K562 (cell line): ENCODE data around the gene EMC9. TPM values are rescaled to one million over a fixed set of nuclear protein-coding genes. Genes with fewer than 3 reads are reported as not detected.

Experiments
- ATAC-seq: fragments of 200-7000 bp; cut with Tn5 transposase; 3 replicates; pipeline ENCODE4 v1.9.1; 2020; ENCODE audit warnings: moderate library complexity
- BruUV-seq: library from RNA; stranded (reverse); fragments of 400-500 nt; replicated peaks from 2 replicates; lab custom pipeline; 2021; lab: Mats Ljungman, UMichigan
- CTCF ChIA-PET: fragments of 300-600 bp; formaldehyde crosslinking; extraction: SDS; loops from one replicate; lab custom pipeline; 2021; ENCODE audit warnings: low intra/inter-chr PET ratio; lab: Yijun Ruan, JAX
- POLR2A ChIA-PET: fragments of 300-600, 350-650 bp; sonication (Branson Sonifier 250); formaldehyde crosslinking; extraction: SDS; loops from one replicate; lab custom pipeline; 2021; ENCODE audit warnings: antibody characterized with exemption, inconsistent platforms; lab: Yijun Ruan, JAX
- DNase-seq, 4 experiments: peaks; one replicate each; pipeline versions ENCODE4 v3.0.0 to v3.0.0-alpha.2; 2011 to 2018; ENCODE audit warnings: low spot score in 3 of 4, mixed read lengths in 3 of 4; ENCODE audit errors: extremely low read depth in 1 of 4
- FAIRE-seq: peaks from 2 replicates; lab custom pipeline; 2011; peaks lifted over from hg19 to GRCh38; lab: Jason Lieb, UNC
- H2AFZ ChIP-seq: 2 replicates; pipeline ENCODE4 v1.6.0; 2011; ENCODE audit warnings: low read depth, low read length, control low read depth, inconsistent platforms
- H3K27ac ChIP-seq: fragments of 200-600 bp; 3 replicates; pipeline ENCODE4 v1.8.0; 2011; ENCODE audit warnings: low read depth, mild to moderate bottlenecking, control low read depth, inconsistent platforms, low read length, moderate library complexity, mixed read lengths; ENCODE audit errors: extremely low read depth
- H3K27me3 ChIP-seq, 2 experiments: fragments of 300-600 bp in 1 of 2; 2 replicates in 1 of 2; 3 replicates in 1 of 2; pipeline versions ENCODE4 v1.6.0 to v1.8.0; 2011; ENCODE audit warnings: inconsistent platforms in 2 of 2, low read length in 2 of 2, mild to moderate bottlenecking in 1 of 2, mixed read lengths in 1 of 2, moderate library complexity in 1 of 2; ENCODE audit not compliant: control insufficient read depth in 2 of 2, insufficient read depth in 2 of 2
- H3K36me3 ChIP-seq: fragments of 300-600 bp; 3 replicates; pipeline ENCODE4 v1.8.0; 2011; ENCODE audit warnings: mild to moderate bottlenecking, low read length, inconsistent platforms; ENCODE audit not compliant: control insufficient read depth, insufficient read depth
- H3K4me1 ChIP-seq, 2 experiments: fragments of 200-600 bp in 1 of 2; replicated peaks in 1 of 2; 2 replicates in 1 of 2; 3 replicates in 1 of 2; pipeline versions ENCODE4 v1.5.1 to v1.8.0; 2011; ENCODE audit warnings: inconsistent platforms in 2 of 2, low read length in 2 of 2, mild to moderate bottlenecking in 1 of 2, mixed read lengths in 1 of 2, moderate library complexity in 1 of 2; ENCODE audit not compliant: control insufficient read depth in 2 of 2, insufficient read depth in 2 of 2
- H3K4me2 ChIP-seq: 2 replicates; pipeline ENCODE4 v1.6.1; 2011; ENCODE audit warnings: low read length, control low read depth, inconsistent platforms, mixed read lengths; ENCODE audit not compliant: insufficient read depth
- H3K4me3 ChIP-seq: fragments of 200-600 bp; sonication (generic), shearing (Covaris generic); 2 replicates; pipeline ENCODE4 v1.5.1; 2016; ENCODE audit warnings: control low read depth, inconsistent platforms
- H3K79me2 ChIP-seq: fragments of 200-600 bp; 3 replicates; pipeline ENCODE4 v1.8.0; 2011; ENCODE audit warnings: low read length, inconsistent platforms; ENCODE audit not compliant: control insufficient read depth, insufficient read depth
- H3K9ac ChIP-seq, 2 experiments: 2 replicates each; pipeline versions ENCODE4 v1.6.0 to v1.6.1; 2011; ENCODE audit warnings: low read depth in 2 of 2, low read length in 2 of 2, control low read depth in 1 of 2, inconsistent platforms in 1 of 2, mild to moderate bottlenecking in 1 of 2, mixed read lengths in 1 of 2; ENCODE audit not compliant: insufficient read depth in 1 of 2
- H3K9me1 ChIP-seq: one replicate; pipeline ENCODE4 v1.6.0; 2011; ENCODE audit warnings: inconsistent platforms, mild to moderate bottlenecking, low read length, moderate library complexity; ENCODE audit not compliant: control insufficient read depth, insufficient read depth
- H3K9me3 ChIP-seq: replicated peaks from 2 replicates; pipeline ENCODE4 v1.5.1; 2011; ENCODE audit warnings: low read depth, low read length, inconsistent platforms; ENCODE audit not compliant: control insufficient read depth, insufficient read depth
- H4K20me1 ChIP-seq: replicated peaks from 2 replicates; pipeline ENCODE4 v1.6.1; 2011; ENCODE audit warnings: low read length, inconsistent platforms, mixed read lengths; ENCODE audit not compliant: control insufficient read depth, insufficient read depth
- BCL6 ChIP-seq: fragments of 250-450 bp; sonication (Bioruptor Pico); IDR thresholded peaks from 2 replicates; pipeline ENCODE4 v1.4.0; 2020
- BHLHE40 ChIP-seq: IDR thresholded peaks from 2 replicates; pipeline ENCODE4 v1.6.1; 2011; ENCODE audit warnings: low read length, improper control_type of control experiment
- CCAR2 ChIP-seq: fragments of 200-400 bp; formaldehyde crosslinking; IDR thresholded peaks from 2 replicates; pipeline ENCODE4 v1.6.1; 2017; ENCODE audit warnings: mild to moderate bottlenecking, low read depth, low read length
- CHD4 ChIP-seq: fragments of 200-600 bp; sonication (generic); IDR thresholded peaks from 3 replicates; pipeline ENCODE4 v1.6.1; 2012; ENCODE audit warnings: low read depth, mild to moderate bottlenecking, mixed read lengths, low read length, inconsistent platforms; ENCODE audit not compliant: insufficient read depth, insufficient replicate concordance, poor library complexity, severe bottlenecking
- DACH1 ChIP-seq: fragments of 450-650 bp; IDR thresholded peaks from 2 replicates; pipeline ENCODE4 v1.6.1; 2018; ENCODE audit not compliant: partially characterized antibody
- ETV6 ChIP-seq, 3 experiments: fragments of 150-350 bp in 1 of 3; sonication (generic) in 1 of 3; formaldehyde crosslinking in 1 of 3; IDR thresholded peaks; 2 replicates each; pipeline versions ENCODE4 v1.6.1 to v1.8.0; 2014 to 2022; ENCODE audit warnings: borderline replicate concordance in 2 of 3, low read depth in 2 of 3, antibody characterized with exemption in 1 of 3, low read length in 1 of 3, mild to moderate bottlenecking in 1 of 3, missing genetic modification reagents in 1 of 3
- FOXA1 ChIP-seq: fragments of 450-650 bp; IDR thresholded peaks from 2 replicates; pipeline ENCODE4 v1.6.1; 2016; ENCODE audit warnings: mild to moderate bottlenecking, borderline replicate concordance
- FOXJ2 ChIP-seq: fragments of 200-800 bp; sonication (Bioruptor generic); IDR thresholded peaks from 2 replicates; pipeline ENCODE4 v1.6.1; 2016; ENCODE audit warnings: missing genetic modification characterization, missing compliant biosample characterization
- FOXM1 ChIP-seq, 2 experiments: fragments of 450-650 bp in 1 of 2; sonication (generic) in 1 of 2; formaldehyde crosslinking in 1 of 2; IDR thresholded peaks; 2 replicates each; pipeline versions ENCODE4 v1.6.1 to v1.9.0; 2017 to 2022; ENCODE audit warnings: low read depth in 2 of 2, mild to moderate bottlenecking in 2 of 2, missing genetic modification reagents in 1 of 2, moderate library complexity in 1 of 2
- IFI16 ChIP-seq: fragments of 250-450 bp; sonication (Bioruptor Pico); IDR thresholded peaks from 2 replicates; pipeline ENCODE4 v2.1.2; 2022; ENCODE audit warnings: mild to moderate bottlenecking, inconsistent platforms
- KHSRP ChIP-seq: fragments of 450-650 bp; IDR thresholded peaks from 2 replicates; pipeline ENCODE4 v1.6.1; 2017
- PML ChIP-seq: IDR thresholded peaks from 2 replicates; pipeline ENCODE4 v1.6.1; 2012; ENCODE audit warnings: low read length, inconsistent platforms
- SMARCA4 ChIP-seq: fragments of 450-650 bp; IDR thresholded peaks from 2 replicates; pipeline ENCODE4 v1.6.1; 2016
- TBL1XR1 ChIP-seq, 2 experiments: IDR thresholded peaks; 2 replicates each; pipeline ENCODE4 v1.6.1; 2012; ENCODE audit warnings: improper control_type of control experiment in 2 of 2, low read length in 2 of 2, mild to moderate bottlenecking in 1 of 2
- TRIM25 ChIP-seq: fragments of 450-650 bp; IDR thresholded peaks from 2 replicates; pipeline ENCODE4 v1.7.0; 2016; ENCODE audit warnings: borderline replicate concordance
- XRCC5 ChIP-seq: fragments of 200-400 bp; formaldehyde crosslinking; IDR thresholded peaks from 2 replicates; pipeline ENCODE4 v1.6.1; 2017; ENCODE audit warnings: low read depth, mild to moderate bottlenecking, low read length
- ZKSCAN1 ChIP-seq: fragments of 150-350 bp; IDR thresholded peaks from 2 replicates; pipeline ENCODE4 v1.6.1; 2016; ENCODE audit warnings: low read depth, low read length
- ZNF644 ChIP-seq: fragments of 200-800 bp; sonication (Bioruptor generic); IDR thresholded peaks from 2 replicates; pipeline ENCODE4 v1.6.1; 2016; ENCODE audit warnings: low read depth, missing genetic modification characterization, missing compliant biosample characterization
- ZNF785 ChIP-seq: fragments of 250-450 bp; sonication (Bioruptor Pico); IDR thresholded peaks from 2 replicates; pipeline ENCODE4 v1.4.0; 2020; ENCODE audit warnings: mild to moderate bottlenecking
- WGBS: fragments of 100-300 bp; shearing (Covaris generic); methylation state at CpG from one replicate; pipeline ENCODE4 v1.1.6; 2016; ENCODE audit warnings: low coverage, mixed read lengths; ENCODE audit not compliant: insufficient coverage; ENCODE audit errors: missing lambda C conversion rate; 5-methylcytosine and 5-hydroxymethylcytosine counted together
- in situ Hi-C: fragments of 300-500 bp; cut with MboI; formaldehyde crosslinking; loops from 4 replicates; pipeline ENCODE4 v1.15.0; 2018; ENCODE audit warnings: inconsistent platforms, mixed read lengths
- intact Hi-C: fragments of 100-400 bp; cut with micrococcal nuclease; formaldehyde crosslinking; loops from 2 replicates; pipeline ENCODE4 v1.14.2; 2022
- polyA plus RNA-seq, 8 experiments: library from polyadenylated mRNA; depleted of rRNA in 4 of 8; stranded (reverse) in 5 of 8; unstranded in 3 of 8; fragments of >200 nt; fragmentation: Nextera tagmentation in 2 of 8; fragmentation: Illumina TruSeq in 1 of 8; extraction: Ambion mirVana in 2 of 8; extraction: Trizol in 1 of 8; gene quantifications; 2 replicates each; pipeline versions ENCODE4 v1.2.1 to v1.2.3, GENCODE V29; 2011 to 2014; ENCODE audit warnings: inconsistent platforms in 1 of 8, missing spikeins in 1 of 8
- total RNA-seq, 7 experiments: library from RNA; depleted of rRNA in 6 of 7; stranded (reverse); fragments of >200 nt in 6 of 7; fragmentation: Illumina TruSeq in 2 of 7; extraction: Trizol in 2 of 7; gene quantifications; 2 replicates each; pipeline versions ENCODE4 v1.2.1 to v1.2.3, GENCODE V29; 2011 to 2021; ENCODE audit warnings: low replicate concordance in 1 of 7

The EMC9 gene
- total and polyA plus RNA-seq, 9 of the 15 experiments (the other 6 are each of a cell fraction or from before 2014, with no cell fraction given) = 3.1 to 13.2 (median 7.8) TPM

DNA sequence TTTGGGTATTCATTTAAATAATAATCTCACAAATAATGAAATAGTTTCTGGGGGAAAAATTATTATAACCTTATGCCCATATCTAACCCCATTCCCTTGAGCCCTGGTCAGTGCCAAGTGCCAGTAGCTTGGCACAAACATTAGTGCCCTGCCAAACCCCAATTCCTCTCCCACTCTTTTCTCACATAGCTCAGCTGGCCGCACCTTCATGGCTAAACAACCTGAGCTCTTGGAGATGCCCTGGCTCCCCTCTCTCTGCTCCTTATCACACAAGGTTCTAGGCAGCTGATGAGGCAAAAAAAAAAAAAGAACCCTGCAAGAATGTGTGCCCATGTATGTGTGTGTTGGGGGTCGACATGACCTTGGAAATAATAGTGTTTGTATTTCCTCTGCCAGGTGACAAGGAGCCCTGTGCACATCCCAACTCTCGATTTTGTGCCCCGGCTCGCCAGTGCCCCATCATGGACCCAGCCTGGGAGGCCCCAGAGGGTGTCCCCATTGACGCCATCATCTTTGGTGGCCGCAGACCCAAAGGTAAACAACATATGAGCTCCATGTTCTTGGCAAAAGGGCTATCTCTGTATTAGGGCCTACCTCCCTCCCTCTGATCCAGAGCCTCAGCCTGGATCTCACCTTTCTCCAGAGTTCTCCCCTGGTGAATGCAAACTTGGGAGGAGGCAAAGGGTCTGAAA is 38.9 kb downstream of the EMC9 start:
- DNase-seq (no peak), ATAC-seq (no peak), FAIRE-seq (no peak)
- no peaks in the 10 kb centered on the region for H4K20me1 ChIP-seq
- no peak overlapping the region for H3K27ac ChIP-seq
- H3K4me3 ChIP-seq = no peak overlapping the region
- no peak overlapping the region for H3K4me2 ChIP-seq
- no peaks in the 10 kb centered on the region for H3K27me3 ChIP-seq
- no peaks in the 10 kb centered on the region; the same call in 1 of the 2 replicates for H3K9me3 ChIP-seq
- H3K9me1 ChIP-seq = no peaks in the 10 kb centered on the region
- H3K9ac ChIP-seq = no peak overlapping the region
- 90% methylated on average over 6 of the region's 7 CpGs for WGBS
- BruUV-seq = no TSS peak
- TF ChIP-seq IFI16 (CRISPR knock-in tag) (no peak), DACH1 (no peak), SMARCA4 (no peak), FOXA1 (no peak), TBL1XR1 (IDR thresholded peaks at IDR 0.05; ENCODE audit: low read length in 2 of 2) (no peak), KHSRP (no peak), CHD4 (no peak), BHLHE40 (no peak), ETV6 (IDR thresholded peaks at IDR 0.05; ENCODE audit: borderline replicate concordance in 1 of 2, low read depth in 2 of 2, low read length in 1 of 2) (no peak), ETV6 (CRISPR knock-in tag; IDR thresholded peaks at IDR 0.05; ENCODE audit: borderline replicate concordance) (no peak), TRIM25 (no peak), FOXM1 (IDR thresholded peaks at IDR 0.05; ENCODE audit: low read depth) (no peak), FOXM1 (CRISPR knock-in tag; IDR thresholded peaks at IDR 0.05; ENCODE audit: low read depth) (no peak), BCL6 (no peak), ZNF644 (tag) (no peak), ZKSCAN1 (no peak), FOXJ2 (no peak), XRCC5 (no peak), CCAR2 (no peak), ZNF785 (CRISPR knock-in tag) (no peak), PML (no peak)
- in situ Hi-C loops (no loop called here), intact Hi-C loops (no loop called here)
- H3K4me1 ChIP-seq = no peaks in the 10 kb centered on the region; a peak in 1 of 5 replicates
- H3K79me2 ChIP-seq = no peaks in the 10 kb centered on the region
- H2AFZ ChIP-seq = no peak overlapping the region
- H3K36me3 ChIP-seq = peaks cover 52% of the 10 kb centered on the region; the same call in 2 of the 3 replicates
- POLR2A ChIA-PET = interaction anchor here (0.8 to 2.4 kb wide), 3 partner anchors 8 to 213 kb away, joined by 3 to 13 read pairs (median 13); partner anchors contain the start of genes DCAF11, NRL and PCK2
- CTCF ChIA-PET = no interaction called here
